ENCODE data around the gene TAF11. TPM values are rescaled to one million over a fixed set of nuclear protein-coding genes. Genes with fewer than 3 reads are reported as not detected.
"Not testable (repeated sequence)": the region's sequence is repeated elsewhere in the genome, so short reads cannot be mapped to it uniquely, and the experiment has no call there.

Gene TAF11
- total RNA-seq, 1 donor from 2014 or later = 36.7 TPM

DNA sequence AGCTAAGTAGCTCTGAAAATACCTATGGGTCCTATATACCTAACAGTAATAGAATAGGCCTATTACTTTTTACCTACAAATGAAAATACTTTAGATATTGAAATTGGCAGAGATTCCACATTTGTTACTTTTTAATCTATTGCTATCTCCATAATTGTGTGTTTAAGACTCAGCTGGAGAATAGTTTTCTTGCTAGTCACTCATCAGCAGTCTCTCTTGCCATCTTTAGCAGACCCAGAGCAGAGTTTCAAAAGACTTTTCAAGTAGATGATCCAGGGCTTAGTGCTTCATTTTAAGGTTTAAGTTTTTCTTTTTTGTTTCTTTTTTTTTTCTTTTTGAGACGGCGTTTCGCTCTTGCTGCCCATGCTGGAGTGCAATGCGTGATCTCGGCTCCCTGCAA is 14.1 kb upstream of the TAF11 start:
- Mint-ChIP-seq H3K36me3 (peaks cover 1% of the 10 kb centered on the region), H3K27me3 (ENCODE audit: low read depth) (no peaks in the 10 kb centered on the region), H3K27ac (no peak overlapping the region), H3K9me3 (no peaks in the 10 kb centered on the region), H3K4me3 (no peak overlapping the region), H3K4me1 (peaks cover 10% of the 10 kb centered on the region)
- TF ChIP-seq, protein P1, sequence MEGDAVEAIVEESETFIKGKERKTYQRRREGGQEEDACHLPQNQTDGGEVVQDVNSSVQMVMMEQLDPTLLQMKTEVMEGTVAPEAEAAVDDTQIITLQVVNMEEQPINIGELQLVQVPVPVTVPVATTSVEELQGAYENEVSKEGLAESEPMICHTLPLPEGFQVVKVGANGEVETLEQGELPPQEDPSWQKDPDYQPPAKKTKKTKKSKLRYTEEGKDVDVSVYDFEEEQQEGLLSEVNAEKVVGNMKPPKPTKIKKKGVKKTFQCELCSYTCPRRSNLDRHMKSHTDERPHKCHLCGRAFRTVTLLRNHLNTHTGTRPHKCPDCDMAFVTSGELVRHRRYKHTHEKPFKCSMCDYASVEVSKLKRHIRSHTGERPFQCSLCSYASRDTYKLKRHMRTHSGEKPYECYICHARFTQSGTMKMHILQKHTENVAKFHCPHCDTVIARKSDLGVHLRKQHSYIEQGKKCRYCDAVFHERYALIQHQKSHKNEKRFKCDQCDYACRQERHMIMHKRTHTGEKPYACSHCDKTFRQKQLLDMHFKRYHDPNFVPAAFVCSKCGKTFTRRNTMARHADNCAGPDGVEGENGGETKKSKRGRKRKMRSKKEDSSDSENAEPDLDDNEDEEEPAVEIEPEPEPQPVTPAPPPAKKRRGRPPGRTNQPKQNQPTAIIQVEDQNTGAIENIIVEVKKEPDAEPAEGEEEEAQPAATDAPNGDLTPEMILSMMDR (IDR thresholded peaks at IDR 0.05; ENCODE audit: unreplicated experiment) = no peak
- no peak for DNase-seq (ENCODE audit: low spot score in 2 of 2, unreplicated experiment in 2 of 2)

DNA sequence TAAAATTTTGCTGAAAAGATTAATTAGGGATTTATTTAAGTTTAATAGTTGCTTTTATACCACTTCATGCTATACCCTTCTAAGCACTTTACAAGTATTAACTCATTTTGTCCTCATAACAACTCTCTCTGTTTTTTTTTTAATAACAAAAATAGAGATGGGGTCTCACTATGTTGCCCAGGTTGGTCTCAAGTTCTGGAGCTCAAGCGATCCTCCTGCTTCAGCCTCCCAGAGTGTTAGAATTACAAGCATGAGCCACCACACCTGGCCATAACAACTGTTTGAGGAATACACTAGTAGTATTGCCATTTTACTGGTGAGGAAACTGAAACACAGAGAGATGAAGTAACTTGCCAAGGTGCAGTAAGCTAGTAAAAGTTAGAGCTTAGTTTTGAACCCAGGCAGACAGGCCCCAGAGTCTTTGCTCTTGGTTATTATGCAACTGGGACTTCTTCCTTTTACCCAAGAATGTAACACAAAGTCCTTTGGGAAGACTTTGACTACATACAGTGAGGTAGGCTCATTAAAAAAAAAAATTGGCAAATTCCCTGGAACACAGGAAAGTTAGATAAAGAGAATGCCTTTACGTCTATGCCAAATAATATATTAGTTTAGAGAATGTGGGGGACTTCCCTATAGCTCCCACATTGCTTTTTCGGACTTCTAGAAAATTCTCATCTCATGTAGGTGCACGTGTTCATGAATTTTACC is 12.6 kb upstream of the TAF11 start:
- Mint-ChIP-seq H3K4me1 (no peaks in the 10 kb centered on the region), H3K9me3 (no peaks in the 10 kb centered on the region), H3K4me3 (no peak overlapping the region), H3K27me3 (ENCODE audit: low read depth) (no peaks in the 10 kb centered on the region), H3K36me3 (no peaks in the 10 kb centered on the region), H3K27ac (no peak overlapping the region)
- no peak for DNase-seq (ENCODE audit: low spot score in 2 of 2, unreplicated experiment in 2 of 2)
- TF ChIP-seq, protein P1 (IDR thresholded peaks at IDR 0.05; ENCODE audit: unreplicated experiment) = no peak

DNA sequence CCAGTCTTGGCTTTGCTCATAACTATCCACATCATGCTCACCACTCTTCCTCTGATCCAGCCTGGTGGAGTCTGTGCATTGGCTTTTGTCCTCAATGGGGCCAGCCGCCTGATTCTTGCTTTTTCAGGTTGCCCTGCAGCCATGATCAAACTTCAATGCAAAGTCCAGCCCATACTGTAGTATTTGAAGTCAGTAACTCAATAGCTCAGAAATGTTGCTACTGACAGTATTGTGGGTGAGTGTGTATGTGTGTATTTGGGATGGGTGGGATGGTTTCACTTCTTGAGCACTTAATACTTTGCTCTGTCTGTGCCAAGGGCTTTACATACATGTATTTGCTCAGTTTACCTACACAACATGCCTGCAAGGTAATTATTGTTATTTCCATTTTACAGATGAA is 11.9 kb upstream of the TAF11 start:
- H3K9me3 Mint-ChIP-seq; H3K27ac Mint-ChIP-seq; H3K4me1 Mint-ChIP-seq; H3K27me3 Mint-ChIP-seq (ENCODE audit: low read depth); H3K36me3 Mint-ChIP-seq; H3K4me3 Mint-ChIP-seq; DNase-seq (ENCODE audit: low spot score in 2 of 2, unreplicated experiment in 2 of 2): not testable (repeated sequence)

DNA sequence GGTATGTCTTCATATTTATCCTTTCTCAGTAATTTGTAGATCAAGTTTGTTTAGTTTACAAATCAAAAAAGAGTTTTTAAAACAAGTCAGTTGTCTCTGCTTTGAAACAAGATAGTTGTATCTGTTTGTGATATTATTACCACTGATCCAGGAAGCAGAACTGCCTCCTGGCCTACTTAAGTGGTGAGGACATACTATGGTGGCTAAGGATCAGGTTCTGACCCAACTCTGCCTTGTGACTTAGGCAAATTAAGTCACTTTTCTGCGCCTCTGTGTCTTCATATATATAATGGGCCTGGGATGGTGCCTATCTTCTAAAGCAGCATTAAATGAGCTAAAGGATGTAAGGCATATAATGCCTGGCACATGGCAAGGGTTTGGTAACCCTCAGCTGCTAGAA is 9.9 kb upstream of the TAF11 start:
- TF ChIP-seq, protein P1 (IDR thresholded peaks at IDR 0.05; ENCODE audit: unreplicated experiment) = no peak
- no peaks in the 10 kb centered on the region for H3K4me1 Mint-ChIP-seq
- no peaks in the 10 kb centered on the region for H3K36me3 Mint-ChIP-seq
- H3K9me3 Mint-ChIP-seq = no peaks in the 10 kb centered on the region
- DNase-seq (ENCODE audit: low spot score in 2 of 2, unreplicated experiment in 2 of 2) = no peak
- no peaks in the 10 kb centered on the region for H3K27me3 Mint-ChIP-seq (ENCODE audit: low read depth)
- H3K4me3 Mint-ChIP-seq = no peak overlapping the region
- no peak overlapping the region for H3K27ac Mint-ChIP-seq

DNA sequence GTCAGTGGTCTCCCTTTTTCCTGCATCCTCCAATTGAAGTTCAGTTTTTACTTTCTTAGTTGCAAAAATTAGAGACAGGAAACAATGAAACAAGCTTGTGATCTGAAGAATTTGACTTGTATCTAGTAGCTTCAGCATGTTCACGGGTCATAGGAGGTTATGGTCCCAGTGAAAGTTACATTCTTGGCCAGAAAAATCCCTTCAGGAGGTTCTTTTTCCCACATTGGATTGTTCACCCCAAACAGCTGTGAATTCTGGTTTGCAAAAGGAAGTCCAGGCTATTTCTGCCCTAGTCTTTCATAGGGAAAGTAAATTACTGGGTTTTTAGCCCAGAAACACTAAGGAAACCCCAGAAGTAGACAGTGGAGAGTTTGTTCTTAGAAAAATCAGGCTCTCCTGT is 9.3 kb upstream of the TAF11 start:
- no peaks in the 10 kb centered on the region for H3K4me1 Mint-ChIP-seq
- DNase-seq (ENCODE audit: low spot score in 2 of 2, unreplicated experiment in 2 of 2) = no peak
- no peaks in the 10 kb centered on the region for H3K36me3 Mint-ChIP-seq
- no peak overlapping the region for H3K4me3 Mint-ChIP-seq
- TF ChIP-seq, protein P1 (IDR thresholded peaks at IDR 0.05; ENCODE audit: unreplicated experiment) = no peak
- H3K9me3 Mint-ChIP-seq = no peaks in the 10 kb centered on the region
- no peak overlapping the region for H3K27ac Mint-ChIP-seq
- no peaks in the 10 kb centered on the region for H3K27me3 Mint-ChIP-seq (ENCODE audit: low read depth)

DNA sequence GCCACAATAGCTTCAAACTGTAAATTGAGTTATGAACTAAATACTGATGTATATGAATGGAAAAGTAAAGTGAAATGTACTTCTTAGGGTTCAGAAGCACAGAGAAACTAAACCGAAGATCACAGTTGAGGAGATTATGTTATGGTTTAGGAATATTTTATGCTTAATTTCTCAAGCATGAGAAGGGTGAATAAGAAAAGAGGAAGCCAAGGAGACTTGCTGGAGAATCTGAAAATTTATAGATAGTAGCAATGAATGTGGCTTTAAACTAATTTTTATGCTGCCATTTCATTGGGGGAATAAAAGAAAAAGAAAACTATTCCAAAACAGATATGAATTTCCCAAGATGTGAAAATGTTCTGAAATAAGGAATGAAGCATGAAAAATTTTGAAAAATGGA is 6.9 kb upstream of the TAF11 start:
- TF ChIP-seq, protein P1 (IDR thresholded peaks at IDR 0.05; ENCODE audit: unreplicated experiment) = no peak
- peaks cover 16% of the 10 kb centered on the region for H3K4me1 Mint-ChIP-seq
- no peaks in the 10 kb centered on the region for H3K9me3 Mint-ChIP-seq
- no peak overlapping the region for H3K27ac Mint-ChIP-seq
- DNase-seq (ENCODE audit: low spot score in 2 of 2, unreplicated experiment in 2 of 2) = no peak
- H3K27me3 Mint-ChIP-seq (ENCODE audit: low read depth) = no peaks in the 10 kb centered on the region
- H3K4me3 Mint-ChIP-seq = no peak overlapping the region
- H3K36me3 Mint-ChIP-seq = no peaks in the 10 kb centered on the region
